T-cell (primary cell): ENCODE measurements around the gene NR2C2. TPM values are rescaled to one million over a fixed set of nuclear protein-coding genes. Genes with fewer than 3 reads are reported as not detected.
A peak's percentile ranks its signal among the peaks of the same experiment; 100 is the strongest.

Experiments used
- ATAC-seq, 4 experiments: fragments of 200-7000 bp in 3 of 4; fragments of 150-1000 bp in 1 of 4; cut with Tn5 transposase; replicated peaks in 1 of 4; 1 replicate in 3 of 4; 2 replicates in 1 of 4; pipeline ENCODE4 v1.10.0; 2021; ENCODE audit warnings: moderate library complexity in 3 of 4, mild to moderate bottlenecking in 2 of 4, moderate number of reproducible peaks in 1 of 4
- CTCF ChIA-PET, 2 donors: fragments of 300-600 bp; sonication (Branson Sonifier 250); formaldehyde crosslinking; loops; one replicate each; lab custom pipeline; 2022; ENCODE audit warnings: antibody characterized with exemption in 2 of 2; lab: Charles Lee
- POLR2A ChIA-PET, 2 donors: fragments of 300-600 bp; sonication (Branson Sonifier 250); formaldehyde crosslinking; loops; one replicate each; lab custom pipeline; 2022; ENCODE audit warnings: antibody characterized with exemption in 2 of 2; lab: Charles Lee
- DNase-seq, 35 experiments: peaks; one replicate each; pipeline versions ENCODE4 v3.0.0 to v3.0.0-alpha.2; 2013 to 2023
- H3K27ac ChIP-seq: one replicate; pipeline ENCODE4 v1.5.1; 2013; ENCODE audit warnings: low read length
- H3K27me3 ChIP-seq, 2 experiments: replicated peaks in 1 of 2; 1 replicate in 1 of 2; 2 replicates in 1 of 2; pipeline versions ENCODE4 v1.6.1 to v1.7.0; 2013; ENCODE audit warnings: low read length in 1 of 2, mixed read lengths in 1 of 2; ENCODE audit not compliant: control insufficient read depth in 2 of 2, insufficient read depth in 2 of 2; ENCODE audit errors: extremely low read depth in 1 of 2
- H3K36me3 ChIP-seq, 2 donors: 1 replicate in 1 of 2; 2 replicates in 1 of 2; pipeline versions ENCODE4 v1.6.1 to v1.7.0; 2013; ENCODE audit warnings: low read length in 1 of 2; ENCODE audit not compliant: control insufficient read depth in 2 of 2, insufficient read depth in 1 of 2; ENCODE audit errors: extremely low read depth in 1 of 2
- H3K4me1 ChIP-seq, 2 experiments: 1 replicate in 1 of 2; 2 replicates in 1 of 2; pipeline versions ENCODE4 v1.6.1 to v1.7.0; 2013; ENCODE audit warnings: low read length in 2 of 2, mixed read lengths in 1 of 2; ENCODE audit not compliant: insufficient read depth in 2 of 2, control insufficient read depth in 1 of 2; ENCODE audit errors: extremely low read depth in 1 of 2
- H3K4me3 ChIP-seq, 2 donors: 1 replicate in 1 of 2; 2 replicates in 1 of 2; pipeline versions ENCODE4 v1.5.1 to v1.7.0; 2013; ENCODE audit warnings: mild to moderate bottlenecking in 2 of 2, low read length in 1 of 2, moderate library complexity in 1 of 2; ENCODE audit not compliant: control insufficient read depth in 1 of 2; ENCODE audit errors: extremely low read depth in 1 of 2
- H3K9me3 ChIP-seq: 2 replicates; pipeline ENCODE4 v1.7.0; 2013
- H3K27ac Mint-ChIP-seq, 2 donors: one replicate each; pipeline ENCODE4 v1.8.0; 2020 to 2021; ENCODE audit warnings: mild to moderate bottlenecking in 2 of 2, mixed read lengths in 2 of 2
- H3K27me3 Mint-ChIP-seq, 2 donors: one replicate each; pipeline ENCODE4 v1.8.0; 2021 to 2022; ENCODE audit warnings: mixed read lengths in 2 of 2
- H3K36me3 Mint-ChIP-seq: one replicate; pipeline ENCODE4 v1.8.0; 2021; ENCODE audit warnings: mixed read lengths
- H3K4me1 Mint-ChIP-seq, 3 donors: one replicate each; pipeline ENCODE4 v1.8.0; 2020 to 2022; ENCODE audit warnings: mixed read lengths in 3 of 3, mild to moderate bottlenecking in 1 of 3
- H3K4me3 Mint-ChIP-seq, 3 donors: one replicate each; pipeline ENCODE4 v1.8.0; 2020 to 2022; ENCODE audit warnings: mild to moderate bottlenecking in 3 of 3, mixed read lengths in 3 of 3, moderate library complexity in 3 of 3
- H3K9me3 Mint-ChIP-seq, 3 donors: one replicate each; pipeline ENCODE4 v1.8.0; 2020 to 2022; ENCODE audit warnings: mixed read lengths in 3 of 3
- WGBS: methylation state at CpG from one replicate; pipeline ENCODE4 v1.1.5; 2013; ENCODE audit warnings: missing lambda C conversion rate; ENCODE audit not compliant: insufficient coverage; 5-methylcytosine and 5-hydroxymethylcytosine counted together
- total RNA-seq, 35 experiments: library from RNA in 6 of 35; stranded (reverse) in 6 of 35; fragments of 120-200 nt in 1 of 35; gene quantifications; one replicate each; pipeline versions ENCODE4 v1.2.1 to v1.2.4 and lab custom pipeline; 2013 to 2026

NR2C2 gene
- total RNA-seq, 5 donors from 2014 or later (not counting 1 experiment from before 2014, with no cell fraction given), result 54.9 to 93.1 (median 85.2) TPM

GRCh38 chr3:15042936-15043335, 95.6 kb downstream of the NR2C2 start:
- peak overlapping the region in 1 of 2 donors; percentile 36 for H3K27ac Mint-ChIP-seq
- H3K27me3 ChIP-seq, result no peaks in the 10 kb centered on the region
- no peak overlapping the region for H3K4me3 Mint-ChIP-seq
- peaks cover 38% of the 10 kb centered on the region for H3K36me3 Mint-ChIP-seq
- ChIA-PET CTCF (no interaction called here), POLR2A (no interaction called here)
- peaks cover 2 to 10% of the 10 kb centered on the region in 2 experiments for H3K4me1 ChIP-seq
- no peak overlapping the region for H3K27ac ChIP-seq
- DNase-seq, result no peak
- H3K27me3 Mint-ChIP-seq, result no peaks in the 10 kb centered on the region
- peaks cover 15 to 93% of the 10 kb centered on the region in 2 donors for H3K36me3 ChIP-seq
- ATAC-seq, result no peak
- H3K9me3 Mint-ChIP-seq, result no peaks in the 10 kb centered on the region
- WGBS, result no CpG with 5 or more reads among the region's 3 CpGs
- H3K9me3 ChIP-seq, result no peaks in the 10 kb centered on the region
- H3K4me1 Mint-ChIP-seq, result peaks cover 17 to 38% (median 25%) of the 10 kb centered on the region in 3 donors
- no peak overlapping the region for H3K4me3 ChIP-seq

- Histone ChIP-seq H3K27ac (no peak overlapping the region), H3K9me3 (no peaks in the 10 kb centered on the region), H3K4me1 (peaks cover 2 to 10% of the 10 kb centered on the region in 2 experiments), H3K4me3 (no peak overlapping the region), H3K36me3 (peaks cover 15 to 92% of the 10 kb centered on the region in 2 donors), H3K27me3 (no peaks in the 10 kb centered on the region)
- Mint-ChIP-seq H3K4me3 (peak overlapping the region in 1 of 3 donors; percentile 25), H3K36me3 (peaks cover 35% of the 10 kb centered on the region), H3K4me1 (peaks cover 17 to 38% (median 25%) of the 10 kb centered on the region in 3 donors), H3K27ac (peak overlapping the region in 1 of 2 donors; percentile 87), H3K27me3 (no peaks in the 10 kb centered on the region), H3K9me3 (no peaks in the 10 kb centered on the region)
- ATAC-seq, result no peak
- 78% methylated on average over 6 of the region's 11 CpGs for WGBS
- POLR2A ChIA-PET, result no interaction called here
- DNase-seq, result no peak
- CTCF ChIA-PET, result no interaction called here
Observed at GRCh38 chr3:15043408-15044171, 96.2 kb downstream of the NR2C2 start.

DNA sequence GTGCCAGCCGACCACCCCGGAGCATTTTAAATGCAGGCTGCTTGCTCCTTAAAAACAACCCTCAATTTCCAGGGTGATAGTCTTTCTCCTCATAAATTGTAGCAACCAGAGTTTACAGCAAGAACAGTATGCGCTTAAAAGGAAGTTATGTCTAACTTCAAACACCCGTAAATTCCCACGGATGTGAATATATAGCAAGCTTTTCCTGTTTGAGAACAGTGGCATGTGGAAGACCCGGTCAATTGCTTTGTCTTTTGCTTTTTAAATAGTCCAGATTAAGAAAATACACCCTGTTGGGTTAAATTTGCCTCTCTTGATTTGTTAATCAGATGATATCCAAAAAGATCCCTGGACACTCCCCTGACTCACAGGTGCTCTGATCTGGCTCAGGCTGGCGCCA, 96.9 kb downstream of the NR2C2 start:
- peaks cover 17 to 92% of the 10 kb centered on the region in 2 donors for H3K36me3 ChIP-seq
- WGBS, result 87% methylated on average over 5 of the region's 7 CpGs
- peaks cover 17 to 38% (median 25%) of the 10 kb centered on the region in 3 donors for H3K4me1 Mint-ChIP-seq
- ChIA-PET POLR2A (no interaction called here), CTCF (no interaction called here)
- H3K4me3 Mint-ChIP-seq, result peak overlapping the region in 1 of 3 donors; percentile 25
- peaks cover 35% of the 10 kb centered on the region for H3K36me3 Mint-ChIP-seq
- peaks cover 2 to 10% of the 10 kb centered on the region in 2 experiments for H3K4me1 ChIP-seq
- no peaks in the 10 kb centered on the region for H3K27me3 ChIP-seq
- no peak for DNase-seq
- H3K4me3 ChIP-seq, result no peak overlapping the region
- H3K9me3 ChIP-seq, result no peaks in the 10 kb centered on the region
- peak overlapping the region; percentile 79 to 87 for H3K27ac Mint-ChIP-seq
- no peaks in the 10 kb centered on the region for H3K27me3 Mint-ChIP-seq
- H3K27ac ChIP-seq, result no peak overlapping the region
- H3K9me3 Mint-ChIP-seq, result no peaks in the 10 kb centered on the region
- ATAC-seq, result no peak

DNA sequence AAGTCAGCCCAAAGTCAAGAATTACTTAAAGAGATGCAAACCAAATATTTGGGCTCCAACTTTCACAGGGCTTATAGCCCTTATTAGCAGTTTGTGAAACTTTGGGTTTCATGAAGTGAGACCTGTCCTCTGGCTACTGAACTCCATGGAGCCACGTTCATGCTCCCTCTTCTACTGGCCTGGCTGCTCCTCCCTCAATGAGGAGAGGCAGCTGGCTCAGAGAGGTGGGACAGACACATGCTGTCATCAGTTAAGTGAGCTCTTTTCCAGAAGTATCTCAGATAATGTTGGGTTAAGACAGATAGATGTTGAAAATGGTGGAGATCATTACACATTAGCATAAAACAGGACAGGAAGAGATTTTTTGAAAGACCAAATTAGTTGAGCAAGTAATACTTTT, 98.3 kb downstream of the NR2C2 start:
- H3K4me1 ChIP-seq, result peaks cover 2 to 10% of the 10 kb centered on the region in 2 experiments
- no peak overlapping the region for H3K4me3 ChIP-seq
- no peak overlapping the region for H3K4me3 Mint-ChIP-seq
- peaks cover 33% of the 10 kb centered on the region for H3K36me3 Mint-ChIP-seq
- no peaks in the 10 kb centered on the region for H3K27me3 ChIP-seq
- no peaks in the 10 kb centered on the region for H3K27me3 Mint-ChIP-seq
- ChIA-PET CTCF (no interaction called here), POLR2A (no interaction called here)
- peaks cover 18 to 93% of the 10 kb centered on the region in 2 donors for H3K36me3 ChIP-seq
- DNase-seq (no peak), ATAC-seq (no peak)
- no peaks in the 10 kb centered on the region for H3K9me3 ChIP-seq
- H3K27ac ChIP-seq, result no peak overlapping the region
- peak overlapping the region; percentile 20 to 34 for H3K27ac Mint-ChIP-seq
- no peaks in the 10 kb centered on the region for H3K9me3 Mint-ChIP-seq
- peaks cover 23 to 43% (median 29%) of the 10 kb centered on the region in 3 donors for H3K4me1 Mint-ChIP-seq
- WGBS, result 100% methylated on average over 1 of the region's 1 CpG

- H3K36me3 Mint-ChIP-seq, result peaks cover 22% of the 10 kb centered on the region
- Histone ChIP-seq H3K4me3 (no peak overlapping the region), H3K9me3 (no peaks in the 10 kb centered on the region), H3K27me3 (no peaks in the 10 kb centered on the region), H3K27ac (no peak overlapping the region), H3K4me1 (peaks cover 0 to 10% of the 10 kb centered on the region in 2 experiments), H3K36me3 (peaks cover 14 to 81% of the 10 kb centered on the region in 2 donors)
- DNase-seq, result no peak
- no peak overlapping the region for H3K4me3 Mint-ChIP-seq
- WGBS, result 100% methylated on average over 2 of the region's 2 CpGs
- no peak overlapping the region for H3K27ac Mint-ChIP-seq
- peaks cover 21 to 35% (median 34%) of the 10 kb centered on the region in 3 donors for H3K4me1 Mint-ChIP-seq
- POLR2A ChIA-PET, result interaction anchor here in 1 of 2 donors (0.6 kb wide), 1 partner anchor 14 kb away, joined by 3 read pairs; no protein-coding TSS in a partner anchor
- H3K27me3 Mint-ChIP-seq, result no peaks in the 10 kb centered on the region
- ATAC-seq, result no peak
- H3K9me3 Mint-ChIP-seq, result no peaks in the 10 kb centered on the region
- CTCF ChIA-PET, result no interaction called here
Observed at GRCh38 chr3:15049584-15049983, 102.2 kb downstream of the NR2C2 start.

GRCh38 chr3:15050405-15051092, 103.2 kb downstream of the NR2C2 start:
- H3K9me3 Mint-ChIP-seq, result peaks cover 0 to 4% (median 0%) of the 10 kb centered on the region in 3 donors
- Histone ChIP-seq H3K27ac (no peak overlapping the region), H3K27me3 (no peaks in the 10 kb centered on the region), H3K4me1 (peaks cover 0 to 14% of the 10 kb centered on the region in 2 experiments), H3K9me3 (no peaks in the 10 kb centered on the region), H3K36me3 (peaks cover 14 to 71% of the 10 kb centered on the region in 2 donors), H3K4me3 (no peak overlapping the region)
- POLR2A ChIA-PET, result interaction anchor here in 1 of 2 donors (0.8 kb wide), 1 partner anchor 14 kb away, joined by 5 read pairs; no protein-coding TSS in a partner anchor
- no peak overlapping the region for H3K4me3 Mint-ChIP-seq
- peaks cover 28 to 42% (median 36%) of the 10 kb centered on the region in 3 donors for H3K4me1 Mint-ChIP-seq
- ATAC-seq (no peak), DNase-seq (peak in 1 of 35 experiments; percentile 7)
- peak overlapping the region; percentile 2 to 36 for H3K27ac Mint-ChIP-seq
- H3K27me3 Mint-ChIP-seq, result no peaks in the 10 kb centered on the region
- H3K36me3 Mint-ChIP-seq, result peaks cover 29% of the 10 kb centered on the region
- 100% methylated on average over 2 of the region's 3 CpGs for WGBS
- CTCF ChIA-PET, result interaction anchor here in 1 of 2 donors (0.7 kb wide), 1 partner anchor 59 kb away, joined by 8 read pairs; no protein-coding TSS in a partner anchor
